NCI-H774 (cell line): ENCODE measurements around the gene ANO4.
"Not testable (repeated sequence)": the region's sequence is repeated elsewhere in the genome, so short reads cannot be mapped to it uniquely, and the experiment has no call there.

Source experiments
- DNase-seq: peaks from one replicate; lab custom pipeline; 2025; lab: John Stamatoyannopoulos, UW

The ANO4 gene

GRCh38 chr12:101045486-101046464, 251.2 kb downstream of the ANO4 start:
- no peak for DNase-seq

- no peak for DNase-seq
These were observed 253.1 kb downstream of the ANO4 start for GRCh38 chr12:101047652-101048051.

GRCh38 chr12:101050631-101051030, 256.1 kb downstream of the ANO4 start:
- no peak for DNase-seq

- DNase-seq, result no peak
These were observed 256.6 kb downstream of the ANO4 start for GRCh38 chr12:101051151-101051550.

GRCh38 chr12:101051901-101052550, 257.4 kb downstream of the ANO4 start:
- peak; percentile 72 for DNase-seq

- DNase-seq, result no peak
These were observed 258.6 kb downstream of the ANO4 start for GRCh38 chr12:101053203-101053602.

- DNase-seq, result no peak
These were observed 261.4 kb downstream of the ANO4 start for GRCh38 chr12:101055940-101056339.

GRCh38 chr12:101062508-101062907, 267.9 kb downstream of the ANO4 start:
- DNase-seq, result not testable (repeated sequence)

- no peak for DNase-seq
These were observed 270.1 kb downstream of the ANO4 start for GRCh38 chr12:101064721-101065120.

GRCh38 chr12:101066489-101066888, 271.9 kb downstream of the ANO4 start:
- no peak for DNase-seq

GRCh38 chr12:101068402-101068801, 273.8 kb downstream of the ANO4 start:
- DNase-seq, result no peak

- DNase-seq, result no peak
These were observed 274.3 kb downstream of the ANO4 start for GRCh38 chr12:101068836-101069235.

- DNase-seq, result no peak
These were observed 280.5 kb downstream of the ANO4 start for GRCh38 chr12:101074940-101075680.

GRCh38 chr12:101076921-101077320, 282.3 kb downstream of the ANO4 start:
- no peak for DNase-seq

- no peak for DNase-seq
These were observed 283.4 kb downstream of the ANO4 start for GRCh38 chr12:101077791-101078528.

- no peak for DNase-seq
These were observed 284.1 kb downstream of the ANO4 start for GRCh38 chr12:101078536-101079285.

- no peak for DNase-seq
These were observed 288.1 kb downstream of the ANO4 start for GRCh38 chr12:101082706-101083105.

- DNase-seq, result no peak
These were observed 292.0 kb downstream of the ANO4 start for GRCh38 chr12:101086490-101087135.

- no peak for DNase-seq
These were observed 293.3 kb downstream of the ANO4 start for GRCh38 chr12:101087920-101088319.

GRCh38 chr12:101089271-101089670, 294.7 kb downstream of the ANO4 start:
- no peak for DNase-seq
